Measurements from ENCODE around the gene CFAP410. TPM values are rescaled to one million over a fixed set of nuclear protein-coding genes. Genes with fewer than 3 reads are reported as not detected.

The CFAP410 gene
- 36.7 TPM for polyA plus RNA-seq (2012; ENCODE audit: insufficient read depth, insufficient read length, low read depth)

DNA sequence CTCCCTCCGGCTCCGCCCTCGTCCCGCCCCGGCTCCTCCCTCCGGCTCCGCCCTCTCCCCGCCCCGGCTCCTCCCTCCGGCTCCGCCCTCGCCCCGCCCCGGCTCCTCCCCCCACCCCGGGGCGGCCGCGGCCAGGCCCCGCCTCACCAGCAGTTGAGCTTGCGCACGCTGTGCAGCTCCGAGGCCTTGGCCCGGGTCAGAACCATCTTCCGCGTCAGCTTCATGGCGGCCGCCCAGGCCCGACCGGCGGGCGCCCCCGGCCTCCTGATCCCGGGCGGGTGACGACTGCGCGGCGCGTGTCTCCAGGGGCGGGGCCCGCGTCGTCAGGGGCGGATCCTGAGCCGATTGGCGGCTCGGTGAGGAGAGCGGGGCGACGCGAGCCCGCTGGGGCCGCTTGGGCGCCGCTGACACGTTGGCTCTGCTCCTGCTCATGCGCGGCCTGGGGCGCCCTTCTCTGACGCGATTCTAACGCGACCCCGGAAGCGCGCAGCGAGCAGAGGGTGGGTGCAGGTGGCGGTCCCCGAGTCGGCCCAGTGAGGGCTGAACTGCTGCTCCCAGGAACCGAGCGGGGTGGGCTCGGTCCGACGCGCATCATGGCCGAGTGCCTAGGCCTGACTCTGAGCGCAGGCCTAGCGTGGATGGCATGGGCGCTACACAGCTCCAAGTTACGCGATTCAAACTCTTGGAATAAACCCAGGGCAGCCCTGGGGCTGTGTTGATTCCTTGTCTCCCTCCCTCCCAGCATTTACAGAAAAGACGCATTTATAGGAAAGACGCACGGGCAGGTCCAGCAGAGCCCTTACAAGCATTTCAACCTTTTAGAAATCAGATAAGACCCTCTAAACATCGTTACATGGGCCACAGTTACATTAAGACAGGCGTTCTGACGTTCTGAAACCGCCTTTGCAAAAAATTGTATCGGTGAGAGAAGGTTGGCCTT, at the start of gene CFAP410:
TSS of gene CFAP410 (minus strand) at position 420 of the 940 bp plus-strand sequence. CDS start at position 224, 196 bp downstream.
- no peaks in the 10 kb centered on the region for H3K9me3 ChIP-seq
- H3K4me1 ChIP-seq = peaks cover 5% of the 10 kb centered on the region
- no peaks in the 10 kb centered on the region for H3K36me3 ChIP-seq
- TF ChIP-seq, protein P1, sequence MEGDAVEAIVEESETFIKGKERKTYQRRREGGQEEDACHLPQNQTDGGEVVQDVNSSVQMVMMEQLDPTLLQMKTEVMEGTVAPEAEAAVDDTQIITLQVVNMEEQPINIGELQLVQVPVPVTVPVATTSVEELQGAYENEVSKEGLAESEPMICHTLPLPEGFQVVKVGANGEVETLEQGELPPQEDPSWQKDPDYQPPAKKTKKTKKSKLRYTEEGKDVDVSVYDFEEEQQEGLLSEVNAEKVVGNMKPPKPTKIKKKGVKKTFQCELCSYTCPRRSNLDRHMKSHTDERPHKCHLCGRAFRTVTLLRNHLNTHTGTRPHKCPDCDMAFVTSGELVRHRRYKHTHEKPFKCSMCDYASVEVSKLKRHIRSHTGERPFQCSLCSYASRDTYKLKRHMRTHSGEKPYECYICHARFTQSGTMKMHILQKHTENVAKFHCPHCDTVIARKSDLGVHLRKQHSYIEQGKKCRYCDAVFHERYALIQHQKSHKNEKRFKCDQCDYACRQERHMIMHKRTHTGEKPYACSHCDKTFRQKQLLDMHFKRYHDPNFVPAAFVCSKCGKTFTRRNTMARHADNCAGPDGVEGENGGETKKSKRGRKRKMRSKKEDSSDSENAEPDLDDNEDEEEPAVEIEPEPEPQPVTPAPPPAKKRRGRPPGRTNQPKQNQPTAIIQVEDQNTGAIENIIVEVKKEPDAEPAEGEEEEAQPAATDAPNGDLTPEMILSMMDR (IDR thresholded peaks at IDR 0.05; ENCODE audit: low read depth, low read length) = no peak
- H3K27me3 ChIP-seq = no peaks in the 10 kb centered on the region
- peak; percentile 97 for DNase-seq
- H3K4me3 ChIP-seq (ENCODE audit: low read depth, low read length) = peak within 1 kb of the TSS; percentile 94

DNA sequence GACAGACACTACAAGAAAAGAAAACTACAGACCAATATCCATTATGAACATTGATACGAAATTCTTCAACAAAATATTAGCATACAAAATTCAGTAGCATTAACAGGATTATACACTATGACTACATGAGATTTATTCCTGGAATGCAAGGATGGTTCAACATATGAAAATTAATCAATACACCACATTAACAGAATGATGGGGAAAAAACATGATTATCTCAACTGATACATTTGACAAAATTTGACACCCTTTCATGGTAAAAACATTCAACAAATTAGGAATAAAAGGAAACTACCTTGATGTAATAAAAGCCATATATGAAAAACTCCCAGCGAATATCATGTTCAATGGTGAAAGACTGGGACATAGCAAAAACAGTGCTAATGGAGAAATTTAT, 45.8 kb upstream of the CFAP410 start:
- Histone ChIP-seq H3K9me3 (no peaks in the 10 kb centered on the region), H3K4me3 (ENCODE audit: low read depth, low read length) (no peak overlapping the region), H3K27me3 (no peaks in the 10 kb centered on the region; the same call in 1 of the 2 replicates), H3K36me3 (no peaks in the 10 kb centered on the region), H3K4me1 (no peaks in the 10 kb centered on the region)
- TF ChIP-seq, protein P1 (IDR thresholded peaks at IDR 0.05; ENCODE audit: low read depth, low read length) = no peak
- DNase-seq = no peak

DNA sequence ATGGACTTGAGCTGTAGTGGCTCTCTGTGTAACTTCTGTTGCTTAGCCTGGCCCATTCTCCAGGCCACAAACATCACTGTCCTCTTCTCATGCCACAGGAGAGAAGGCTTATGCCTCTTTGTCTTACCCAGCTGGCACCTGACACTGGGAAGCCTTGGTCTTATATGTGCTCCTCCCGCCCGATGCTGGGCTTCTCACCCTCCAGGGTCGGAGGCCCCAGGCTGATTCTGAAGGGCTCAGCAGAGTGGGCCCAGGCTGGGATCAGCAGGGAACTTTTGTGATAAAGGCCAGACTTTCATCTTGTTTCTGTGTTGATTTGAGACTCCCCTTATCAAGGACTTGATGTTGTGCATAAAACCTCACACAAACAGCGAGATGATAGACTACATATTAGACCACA, 44.0 kb upstream of the CFAP410 start:
- Histone ChIP-seq H3K4me1 (no peaks in the 10 kb centered on the region), H3K9me3 (no peaks in the 10 kb centered on the region), H3K36me3 (no peaks in the 10 kb centered on the region), H3K4me3 (ENCODE audit: low read depth, low read length) (no peak overlapping the region), H3K27me3 (no peaks in the 10 kb centered on the region)
- TF ChIP-seq, protein P1 (IDR thresholded peaks at IDR 0.05; ENCODE audit: low read depth, low read length) = no peak
- DNase-seq = no peak

DNA sequence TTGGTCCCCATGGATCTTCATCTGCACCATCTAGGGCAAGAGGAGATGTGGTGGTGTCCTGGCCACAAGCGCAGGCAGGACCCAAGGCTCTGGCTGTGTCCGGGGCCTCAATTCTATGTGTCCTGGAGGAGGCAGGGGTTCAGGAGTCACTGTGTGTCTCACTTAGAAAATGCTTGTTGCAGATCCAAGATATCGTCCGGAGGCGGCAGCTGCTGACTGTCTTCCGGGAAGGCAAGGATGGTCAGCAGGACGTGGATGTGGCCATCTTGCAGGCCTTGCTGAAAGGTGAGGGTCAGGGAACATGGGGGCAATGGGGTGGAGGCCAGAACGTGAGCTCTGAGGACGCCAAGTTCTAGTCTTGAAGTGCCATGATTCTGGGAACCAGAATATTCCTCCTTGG, 43.3 kb upstream of the CFAP410 start:
- Histone ChIP-seq H3K27me3 (no peaks in the 10 kb centered on the region), H3K9me3 (no peaks in the 10 kb centered on the region), H3K4me1 (no peaks in the 10 kb centered on the region), H3K36me3 (no peaks in the 10 kb centered on the region), H3K4me3 (ENCODE audit: low read depth, low read length) (no peak overlapping the region)
- DNase-seq = no peak
- TF ChIP-seq, protein P1 (IDR thresholded peaks at IDR 0.05; ENCODE audit: low read depth, low read length) = no peak

DNA sequence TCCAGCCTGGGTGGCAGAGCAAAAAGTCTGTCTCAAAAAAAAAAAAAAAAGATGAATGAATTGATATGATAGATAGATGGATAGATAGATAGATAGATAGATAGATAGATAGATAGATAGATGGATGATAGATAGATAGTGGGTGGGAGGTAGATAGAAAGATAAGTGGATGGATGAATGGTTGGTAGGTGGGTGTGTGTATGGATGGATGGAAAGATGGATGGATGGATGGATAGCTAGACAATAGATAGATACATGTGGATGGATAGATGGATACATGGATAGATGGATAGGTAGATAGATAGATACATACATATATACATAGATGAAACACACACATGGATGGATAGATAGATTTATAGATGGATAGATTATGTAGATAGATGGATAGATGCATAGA, 42.7 kb upstream of the CFAP410 start:
- Histone ChIP-seq H3K4me1 (no peaks in the 10 kb centered on the region), H3K27me3 (no peaks in the 10 kb centered on the region), H3K36me3 (no peaks in the 10 kb centered on the region), H3K4me3 (ENCODE audit: low read depth, low read length) (no peak overlapping the region), H3K9me3 (no peaks in the 10 kb centered on the region)
- TF ChIP-seq, protein P1 (IDR thresholded peaks at IDR 0.05; ENCODE audit: low read depth, low read length) = no peak
- DNase-seq = no peak

DNA sequence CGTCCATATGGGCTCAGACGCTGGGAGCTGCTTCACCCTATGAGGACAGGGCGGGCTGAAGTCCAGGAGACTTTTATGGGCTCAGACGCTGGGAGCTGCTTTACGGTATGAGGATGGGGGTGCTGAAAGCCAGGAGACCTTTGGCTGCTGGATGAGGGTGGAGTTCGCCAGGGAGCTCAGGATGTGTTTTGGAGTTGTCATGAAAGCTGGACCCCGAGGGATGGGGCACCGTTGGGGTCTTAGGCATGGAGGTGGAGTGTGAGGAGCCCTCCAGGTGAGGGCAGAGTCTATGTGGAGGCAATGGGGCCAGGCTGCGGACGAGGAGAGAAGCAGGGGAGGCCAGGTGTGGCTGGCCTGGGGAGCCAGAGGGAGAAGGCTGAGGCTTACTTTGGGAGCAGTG, 41.7 kb upstream of the CFAP410 start:
- no peaks in the 10 kb centered on the region; the same call in 1 of the 2 replicates for H3K27me3 ChIP-seq
- TF ChIP-seq, protein P1 (IDR thresholded peaks at IDR 0.05; ENCODE audit: low read depth, low read length) = no peak
- H3K4me1 ChIP-seq = no peaks in the 10 kb centered on the region
- no peaks in the 10 kb centered on the region for H3K9me3 ChIP-seq
- no peaks in the 10 kb centered on the region for H3K36me3 ChIP-seq
- H3K4me3 ChIP-seq (ENCODE audit: low read depth, low read length) = no peak overlapping the region
- DNase-seq = no peak

All from BE2C (cell line).